ENCODE measurements around the gene TUT7.
"Not testable (repeated sequence)": the region's sequence is repeated elsewhere in the genome, so short reads cannot be mapped to it uniquely, and the experiment has no call there.

Gene TUT7

GRCh38 chr9:86290341-86290740, 63.9 kb downstream of the TUT7 start:
- not testable (repeated sequence) for H3K4me3 ChIP-seq (ENCODE audit: low read length); H3K9me3 ChIP-seq (replicated peaks; ENCODE audit: low read length); H3K27me3 ChIP-seq (ENCODE audit: control insufficient read depth, insufficient read depth, low read length); H3K4me2 ChIP-seq (ENCODE audit: low read length); H3K9ac ChIP-seq (ENCODE audit: low read depth, low read length); H3K4me1 ChIP-seq (ENCODE audit: control insufficient read depth, insufficient read depth, low read length)
- peaks cover 40% of the 10 kb centered on the region for H3K36me3 ChIP-seq (ENCODE audit: insufficient read depth, low read length)

- H3K9me3 ChIP-seq (replicated peaks; ENCODE audit: low read length) = no peaks in the 10 kb centered on the region
- H3K4me1 ChIP-seq (ENCODE audit: control insufficient read depth, insufficient read depth, low read length) = no peaks in the 10 kb centered on the region
- no peak overlapping the region for H3K4me3 ChIP-seq (ENCODE audit: low read length)
- no peaks in the 10 kb centered on the region for H3K27me3 ChIP-seq (ENCODE audit: control insufficient read depth, insufficient read depth, low read length)
- no peak overlapping the region for H3K4me2 ChIP-seq (ENCODE audit: low read length)
- peaks cover 39% of the 10 kb centered on the region for H3K36me3 ChIP-seq (ENCODE audit: insufficient read depth, low read length)
- H3K9ac ChIP-seq (ENCODE audit: low read depth, low read length) = no peak overlapping the region
Measured at GRCh38 chr9:86288499-86289198, 65.6 kb downstream of the TUT7 start.

- Histone ChIP-seq H3K9me3 (replicated peaks; ENCODE audit: low read length) (no peaks in the 10 kb centered on the region), H3K4me2 (ENCODE audit: low read length) (no peak overlapping the region), H3K4me3 (ENCODE audit: low read length) (no peak overlapping the region), H3K27me3 (ENCODE audit: control insufficient read depth, insufficient read depth, low read length) (no peaks in the 10 kb centered on the region), H3K4me1 (ENCODE audit: control insufficient read depth, insufficient read depth, low read length) (peaks cover 5% of the 10 kb centered on the region), H3K9ac (ENCODE audit: low read depth, low read length) (no peak overlapping the region), H3K36me3 (ENCODE audit: insufficient read depth, low read length) (peaks cover 39% of the 10 kb centered on the region)
Measured at GRCh38 chr9:86287013-86287412, 67.2 kb downstream of the TUT7 start.

- no peaks in the 10 kb centered on the region for H3K27me3 ChIP-seq (ENCODE audit: control insufficient read depth, insufficient read depth, low read length)
- H3K4me3 ChIP-seq (ENCODE audit: low read length) = no peak overlapping the region
- H3K9ac ChIP-seq (ENCODE audit: low read depth, low read length) = no peak overlapping the region
- H3K4me2 ChIP-seq (ENCODE audit: low read length) = no peak overlapping the region
- peaks cover 39% of the 10 kb centered on the region for H3K36me3 ChIP-seq (ENCODE audit: insufficient read depth, low read length)
- H3K9me3 ChIP-seq (replicated peaks; ENCODE audit: low read length) = no peaks in the 10 kb centered on the region
- H3K4me1 ChIP-seq (ENCODE audit: control insufficient read depth, insufficient read depth, low read length) = peaks cover 5% of the 10 kb centered on the region
Measured at GRCh38 chr9:86286278-86286677, 67.9 kb downstream of the TUT7 start.

DNA sequence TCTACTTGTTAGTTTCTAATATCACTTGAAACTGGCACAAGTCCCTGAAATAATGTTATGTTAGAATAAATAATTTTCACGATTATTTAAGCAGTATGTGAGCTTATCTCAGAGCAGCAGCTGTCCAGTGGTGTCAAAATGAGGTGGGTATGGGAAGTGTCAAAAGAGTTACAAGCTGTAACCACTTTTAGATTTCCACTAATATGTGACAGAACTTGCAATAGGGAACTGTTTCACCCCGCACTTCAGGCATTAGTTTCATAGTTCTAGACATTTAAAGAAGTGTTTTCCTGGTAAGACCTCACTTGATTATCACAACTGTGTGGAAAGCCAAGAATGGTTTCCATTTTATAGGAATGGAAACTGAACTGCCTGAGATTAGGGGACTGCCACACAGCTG, 68.9 kb downstream of the TUT7 start:
- Histone ChIP-seq H3K27me3 (ENCODE audit: control insufficient read depth, insufficient read depth, low read length) (no peaks in the 10 kb centered on the region), H3K4me2 (ENCODE audit: low read length) (no peak overlapping the region), H3K9me3 (replicated peaks; ENCODE audit: low read length) (no peaks in the 10 kb centered on the region), H3K9ac (ENCODE audit: low read depth, low read length) (no peak overlapping the region), H3K36me3 (ENCODE audit: insufficient read depth, low read length) (peaks cover 30% of the 10 kb centered on the region), H3K4me3 (ENCODE audit: low read length) (no peak overlapping the region), H3K4me1 (ENCODE audit: control insufficient read depth, insufficient read depth, low read length) (peaks cover 10% of the 10 kb centered on the region)

GRCh38 chr9:86282979-86283535, 71.2 kb downstream of the TUT7 start:
- Histone ChIP-seq H3K4me2 (ENCODE audit: low read length) (peak overlapping the region; percentile 92), H3K4me3 (ENCODE audit: low read length) (peak overlapping the region; percentile 82), H3K36me3 (ENCODE audit: insufficient read depth, low read length) (peaks cover 28% of the 10 kb centered on the region), H3K9me3 (replicated peaks; ENCODE audit: low read length) (no peaks in the 10 kb centered on the region), H3K27me3 (ENCODE audit: control insufficient read depth, insufficient read depth, low read length) (no peaks in the 10 kb centered on the region), H3K9ac (ENCODE audit: low read depth, low read length) (peak overlapping the region; percentile 97), H3K4me1 (ENCODE audit: control insufficient read depth, insufficient read depth, low read length) (peaks cover 16% of the 10 kb centered on the region)

DNA sequence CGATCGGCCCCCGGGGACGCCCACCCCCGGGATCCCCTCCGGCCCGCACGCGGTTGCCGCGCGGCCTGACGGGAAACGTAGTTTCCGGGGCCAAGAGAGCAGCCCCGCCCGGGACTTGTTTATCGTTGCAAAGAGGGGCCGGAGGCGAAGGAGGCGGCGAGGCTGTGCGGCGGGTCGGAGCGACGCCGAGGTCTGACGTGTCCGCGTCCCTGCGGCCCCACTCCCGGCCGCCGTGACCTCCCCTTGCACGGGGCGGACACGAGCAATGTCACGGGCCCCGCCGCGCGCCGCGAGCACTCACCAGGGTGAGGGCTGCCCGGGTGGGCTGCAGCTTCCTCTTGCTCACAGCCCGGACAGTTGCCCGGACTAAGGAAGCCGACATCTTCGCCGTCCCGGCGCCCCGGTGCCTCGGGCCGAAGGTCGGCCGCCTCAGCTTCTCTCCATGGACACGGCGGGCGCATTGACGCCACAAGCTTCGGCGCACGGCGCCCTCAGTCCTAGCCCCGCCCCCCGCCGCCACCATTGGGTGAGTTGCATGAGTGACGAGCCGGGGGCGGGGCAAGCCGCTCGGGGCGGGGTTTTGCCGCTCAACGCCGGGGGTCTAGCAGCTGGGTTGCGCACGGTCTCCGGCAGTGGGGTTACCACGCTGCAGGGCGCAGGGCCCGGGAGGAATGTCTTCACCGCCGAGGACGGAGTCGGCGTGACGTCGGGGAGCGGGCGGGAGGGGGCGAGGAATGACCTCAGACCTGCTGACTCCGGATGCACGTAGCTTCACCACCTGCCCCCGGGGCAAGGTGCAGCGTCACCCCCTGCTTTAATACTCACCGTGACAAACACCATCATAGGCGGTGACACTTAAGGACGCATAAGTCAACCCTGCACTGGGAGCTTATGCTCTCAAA, 71.9 kb downstream of the TUT7 start, which contains the start of gene ISCA1:
ISCA1 (minus strand) TSS at position 462 of the 902 bp plus-strand sequence; CDS start at position 382, 80 bp downstream.
- Histone ChIP-seq H3K9ac (ENCODE audit: low read depth, low read length) (peak within 1 kb of the TSS; percentile 97), H3K27me3 (ENCODE audit: control insufficient read depth, insufficient read depth, low read length) (no peaks in the 10 kb centered on the region), H3K4me3 (ENCODE audit: low read length) (peak within 1 kb of the TSS; percentile 82), H3K36me3 (ENCODE audit: insufficient read depth, low read length) (peaks cover 24% of the 10 kb centered on the region), H3K4me2 (ENCODE audit: low read length) (peak within 1 kb of the TSS; percentile 92), H3K9me3 (replicated peaks; ENCODE audit: low read length) (no peaks in the 10 kb centered on the region), H3K4me1 (ENCODE audit: control insufficient read depth, insufficient read depth, low read length) (peaks cover 16% of the 10 kb centered on the region)

- Histone ChIP-seq H3K4me1 (ENCODE audit: control insufficient read depth, insufficient read depth, low read length) (peaks cover 16% of the 10 kb centered on the region), H3K36me3 (ENCODE audit: insufficient read depth, low read length) (peaks cover 19% of the 10 kb centered on the region), H3K9me3 (replicated peaks; ENCODE audit: low read length) (no peaks in the 10 kb centered on the region), H3K4me2 (ENCODE audit: low read length) (peak overlapping the region; percentile 92), H3K9ac (ENCODE audit: low read depth, low read length) (peak overlapping the region; percentile 97), H3K4me3 (ENCODE audit: low read length) (peak overlapping the region; percentile 82), H3K27me3 (ENCODE audit: control insufficient read depth, insufficient read depth, low read length) (no peaks in the 10 kb centered on the region)
Measured at GRCh38 chr9:86281593-86282076, 72.6 kb downstream of the TUT7 start.

DNA sequence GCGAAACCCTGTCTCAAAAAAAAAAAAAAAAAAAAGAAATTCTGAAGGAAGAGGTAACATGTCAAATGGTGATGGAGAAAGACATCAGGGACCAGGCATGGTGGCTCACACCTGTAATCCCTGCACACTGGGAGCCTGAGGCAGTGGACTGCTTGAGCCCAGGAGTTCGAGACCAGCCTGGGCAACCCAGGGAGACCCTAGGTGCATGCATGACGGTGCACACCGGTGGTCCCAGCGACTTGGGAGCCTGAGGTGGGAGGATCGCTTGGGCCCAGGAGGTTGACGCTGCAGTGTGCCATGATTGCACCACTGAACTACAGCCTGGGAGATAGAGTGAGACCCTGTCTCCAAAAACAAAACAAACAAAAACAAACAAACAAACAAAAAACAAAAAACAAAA, 73.6 kb downstream of the TUT7 start:
- no peaks in the 10 kb centered on the region for H3K27me3 ChIP-seq (ENCODE audit: control insufficient read depth, insufficient read depth, low read length)
- H3K36me3 ChIP-seq (ENCODE audit: insufficient read depth, low read length) = peaks cover 13% of the 10 kb centered on the region
- peaks cover 16% of the 10 kb centered on the region for H3K4me1 ChIP-seq (ENCODE audit: control insufficient read depth, insufficient read depth, low read length)
- peak overlapping the region; percentile 92 for H3K4me2 ChIP-seq (ENCODE audit: low read length)
- no peaks in the 10 kb centered on the region for H3K9me3 ChIP-seq (replicated peaks; ENCODE audit: low read length)
- H3K4me3 ChIP-seq (ENCODE audit: low read length) = peak overlapping the region; percentile 82
- H3K9ac ChIP-seq (ENCODE audit: low read depth, low read length) = peak overlapping the region; percentile 97

- peaks cover 11% of the 10 kb centered on the region for H3K36me3 ChIP-seq (ENCODE audit: insufficient read depth, low read length)
- H3K9ac ChIP-seq (ENCODE audit: low read depth, low read length) = no peak overlapping the region
- no peaks in the 10 kb centered on the region for H3K9me3 ChIP-seq (replicated peaks; ENCODE audit: low read length)
- peaks cover 16% of the 10 kb centered on the region for H3K4me1 ChIP-seq (ENCODE audit: control insufficient read depth, insufficient read depth, low read length)
- H3K27me3 ChIP-seq (ENCODE audit: control insufficient read depth, insufficient read depth, low read length) = no peaks in the 10 kb centered on the region
- no peak overlapping the region for H3K4me3 ChIP-seq (ENCODE audit: low read length)
- H3K4me2 ChIP-seq (ENCODE audit: low read length) = no peak overlapping the region
Measured at GRCh38 chr9:86279839-86280238, 74.4 kb downstream of the TUT7 start.

- Histone ChIP-seq H3K4me1 (ENCODE audit: control insufficient read depth, insufficient read depth, low read length) (peaks cover 11% of the 10 kb centered on the region), H3K9me3 (replicated peaks; ENCODE audit: low read length) (no peaks in the 10 kb centered on the region), H3K36me3 (ENCODE audit: insufficient read depth, low read length) (peaks cover 24% of the 10 kb centered on the region), H3K4me2 (ENCODE audit: low read length) (no peak overlapping the region), H3K9ac (ENCODE audit: low read depth, low read length) (no peak overlapping the region), H3K27me3 (ENCODE audit: control insufficient read depth, insufficient read depth, low read length) (no peaks in the 10 kb centered on the region), H3K4me3 (ENCODE audit: low read length) (no peak overlapping the region)
Measured at GRCh38 chr9:86277072-86277471, 77.1 kb downstream of the TUT7 start.

All from skeletal muscle satellite cell (primary cell).